ENCODE data around the gene KIF1C.
A peak's percentile ranks its signal among the peaks of the same experiment; 100 is the strongest.
"Not testable (repeated sequence)": the region's sequence is repeated elsewhere in the genome, so short reads cannot be mapped to it uniquely, and the experiment has no call there.

KIF1C gene

DNA sequence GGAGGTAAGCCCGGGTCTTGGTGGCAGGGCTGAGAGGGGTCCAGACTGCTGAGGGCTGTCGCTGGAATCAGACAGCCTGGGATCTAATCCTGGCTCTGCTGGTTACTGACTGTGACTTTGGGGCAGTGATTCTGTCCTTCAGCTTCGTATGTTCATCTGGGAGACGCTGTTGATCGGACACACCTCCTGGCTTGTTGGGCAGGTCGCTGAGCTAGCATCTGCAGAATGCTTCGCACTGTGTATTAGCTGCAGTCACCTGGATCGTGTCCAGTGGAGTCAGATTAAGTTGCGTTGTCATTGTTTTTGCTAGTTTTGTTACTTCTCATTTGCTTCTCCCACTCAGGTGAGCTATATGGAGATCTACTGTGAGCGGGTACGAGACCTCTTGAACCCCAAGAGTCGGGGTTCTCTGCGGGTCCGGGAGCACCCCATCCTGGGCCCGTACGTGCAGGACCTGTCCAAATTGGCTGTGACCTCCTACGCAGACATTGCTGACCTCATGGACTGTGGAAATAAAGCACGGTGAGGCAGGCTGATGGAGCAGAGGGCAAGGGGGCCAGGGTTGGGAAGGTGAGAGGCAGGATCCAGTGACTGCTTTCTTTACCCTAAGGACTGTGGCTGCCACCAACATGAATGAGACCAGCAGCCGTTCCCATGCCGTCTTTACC lies 4.5 kb downstream of the KIF1C start:
- DNase-seq: no peak

- no peak for DNase-seq
These were observed 5.6 kb downstream of the KIF1C start for GRCh38 chr17:5003214-5003867.

GRCh38 chr17:5011928-5012327 lies 14.2 kb downstream of the KIF1C start:
- no peak for DNase-seq

DNA sequence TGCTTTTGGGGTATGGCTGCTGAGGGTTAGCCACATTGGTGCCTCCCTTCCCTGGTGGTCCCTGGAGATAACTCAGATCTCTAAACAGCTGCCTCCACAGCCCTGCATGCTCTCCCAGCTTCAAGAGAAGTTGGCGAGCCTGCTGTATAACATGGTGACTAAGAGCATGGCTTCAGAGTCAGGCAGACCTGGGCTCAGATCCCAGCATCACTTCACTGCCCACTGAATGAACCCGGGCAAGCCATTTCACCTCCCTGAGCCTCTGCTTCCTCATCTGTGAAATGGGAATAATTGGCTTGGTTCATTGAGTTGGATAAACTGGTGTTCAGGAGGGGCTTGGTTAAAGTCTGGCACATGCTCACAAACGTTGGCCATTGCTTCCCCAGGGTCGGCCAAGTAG lies 16.6 kb downstream of the KIF1C start:
- no peak for DNase-seq

GRCh38 chr17:5019475-5019956 lies 21.8 kb downstream of the KIF1C start:
- peak; percentile 49 for DNase-seq

GRCh38 chr17:5020502-5021023 lies 22.8 kb downstream of the KIF1C start:
- DNase-seq: no peak

GRCh38 chr17:5022171-5022711 lies 24.5 kb downstream of the KIF1C start:
- no peak for DNase-seq

- no peak for DNase-seq
These were observed 25.9 kb downstream of the KIF1C start for GRCh38 chr17:5023588-5024147.

DNA sequence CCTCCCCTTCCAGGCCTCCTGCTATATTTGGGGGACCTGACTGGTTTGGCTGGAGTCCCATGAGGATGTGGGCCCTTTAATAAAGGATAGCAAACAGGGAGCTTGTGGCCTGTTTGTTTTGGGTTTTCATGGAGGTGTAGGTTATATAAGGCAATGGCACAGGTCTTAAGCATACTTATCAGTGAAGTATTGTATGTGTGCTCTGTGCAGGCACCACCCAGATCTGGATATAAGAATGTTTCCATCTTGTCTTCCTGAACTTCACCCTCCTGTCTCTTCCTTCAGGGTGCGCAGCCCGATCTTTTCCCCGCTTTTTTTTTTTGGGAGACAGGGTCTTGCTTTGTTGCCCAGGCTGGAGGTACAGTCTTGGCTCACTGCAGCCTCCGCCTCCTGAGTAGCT lies 26.9 kb downstream of the KIF1C start:
- DNase-seq: no peak

GRCh38 chr17:5027299-5027698 lies 29.5 kb downstream of the KIF1C start:
- no peak for DNase-seq

- no peak for DNase-seq
These were observed 30.2 kb downstream of the KIF1C start for GRCh38 chr17:5027916-5028315.

DNA sequence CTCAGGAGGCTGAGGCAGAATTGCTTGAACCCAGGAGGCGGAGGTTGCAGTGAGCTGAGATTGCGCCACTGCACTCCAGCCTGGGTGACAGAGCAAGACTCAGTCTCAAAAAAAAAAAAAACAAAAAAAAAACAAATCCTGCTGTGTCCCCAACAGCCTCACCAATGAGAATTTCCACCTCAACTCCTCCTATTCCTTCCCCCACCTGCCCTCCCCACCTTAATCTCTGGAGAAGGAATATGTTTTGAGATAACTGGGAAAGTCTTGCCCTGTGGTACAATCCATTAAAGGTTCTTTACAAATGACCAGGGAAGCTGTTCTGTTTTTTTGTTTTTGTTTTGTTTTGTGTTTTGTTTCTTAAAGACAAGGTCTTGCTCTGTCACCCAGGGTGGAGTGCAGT lies 32.4 kb downstream of the KIF1C start:
- DNase-seq: not testable (repeated sequence)

DNA sequence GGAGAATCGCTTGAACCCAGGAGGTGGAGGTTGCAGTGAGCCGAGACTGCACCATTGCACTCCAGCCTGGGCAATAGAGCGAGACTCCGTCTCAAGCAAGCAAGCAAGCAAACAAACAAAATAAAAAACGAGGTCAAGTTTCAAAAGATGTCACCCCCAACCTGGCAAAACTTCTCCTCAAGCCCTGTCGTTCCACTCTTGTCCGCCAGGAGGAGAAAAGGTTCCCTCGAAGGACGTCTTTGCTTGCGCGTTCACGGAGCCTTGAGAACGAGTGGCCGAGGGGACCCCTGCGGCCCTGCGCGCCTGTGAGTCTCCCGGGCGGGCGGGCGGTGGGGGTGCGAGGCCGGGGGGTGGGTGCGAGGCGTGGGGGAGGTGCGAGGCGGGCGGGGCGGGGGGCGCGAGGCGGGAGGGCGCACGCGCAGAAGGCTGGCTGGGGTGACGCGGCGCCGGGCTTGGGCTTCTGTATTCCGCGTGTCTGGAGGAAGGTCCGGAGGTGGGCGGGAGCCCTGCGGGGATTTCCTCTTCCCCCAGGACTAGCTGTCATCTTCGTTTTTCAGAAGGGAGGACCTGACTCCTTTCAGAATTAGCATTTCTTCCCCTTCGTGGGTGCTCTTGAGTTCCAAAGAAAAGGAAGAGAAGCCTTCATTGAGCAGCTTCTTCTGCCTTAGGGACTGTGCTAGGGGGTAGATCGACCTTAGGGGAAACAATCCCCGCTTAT lies 33.8 kb downstream of the KIF1C start:
- DNase-seq: peak; percentile 85

DNA sequence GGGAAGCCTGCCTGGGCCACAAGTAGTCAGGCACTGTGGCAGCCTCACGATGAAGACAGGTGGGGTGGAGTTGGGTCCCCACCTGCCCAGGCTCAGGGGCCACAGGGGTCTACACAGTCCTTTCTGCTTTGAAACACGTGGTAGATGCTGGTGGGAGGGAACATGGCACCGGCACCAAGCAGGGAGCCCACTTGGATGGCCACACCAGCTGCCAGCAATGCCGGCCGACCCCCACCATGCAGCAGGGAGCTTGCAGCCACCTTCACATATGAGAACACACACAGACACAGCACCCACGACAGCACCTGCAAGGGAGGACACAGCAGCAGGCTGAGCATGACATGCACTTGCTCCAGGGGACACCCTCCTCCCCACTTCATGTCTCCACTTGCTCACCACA lies 35.1 kb downstream of the KIF1C start:
- no peak for DNase-seq

- DNase-seq: no peak
These were observed 35.7 kb downstream of the KIF1C start for GRCh38 chr17:5033352-5034015.

DNA sequence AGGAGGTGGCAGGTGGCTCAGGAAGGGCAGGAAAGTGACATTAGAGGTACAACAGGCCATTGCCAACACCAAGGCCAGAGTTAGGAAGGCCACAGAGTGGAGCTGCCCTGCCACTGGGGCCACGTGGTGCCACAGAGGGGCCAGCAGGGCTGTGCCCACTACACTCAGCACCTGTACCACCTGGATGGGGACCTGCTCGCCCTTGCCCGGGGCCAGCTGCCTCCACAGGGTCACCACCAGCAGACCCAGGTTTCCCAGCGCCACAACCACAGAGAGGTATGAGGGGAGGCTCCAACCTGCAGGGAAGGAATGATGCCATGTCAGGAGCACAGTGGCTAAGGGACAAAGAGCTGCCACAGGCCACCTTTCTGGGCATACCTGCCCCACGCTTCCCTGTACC lies 36.3 kb downstream of the KIF1C start:
- no peak for DNase-seq

GRCh38 chr17:5034651-5035050 lies 36.9 kb downstream of the KIF1C start:
- DNase-seq: no peak

DNA sequence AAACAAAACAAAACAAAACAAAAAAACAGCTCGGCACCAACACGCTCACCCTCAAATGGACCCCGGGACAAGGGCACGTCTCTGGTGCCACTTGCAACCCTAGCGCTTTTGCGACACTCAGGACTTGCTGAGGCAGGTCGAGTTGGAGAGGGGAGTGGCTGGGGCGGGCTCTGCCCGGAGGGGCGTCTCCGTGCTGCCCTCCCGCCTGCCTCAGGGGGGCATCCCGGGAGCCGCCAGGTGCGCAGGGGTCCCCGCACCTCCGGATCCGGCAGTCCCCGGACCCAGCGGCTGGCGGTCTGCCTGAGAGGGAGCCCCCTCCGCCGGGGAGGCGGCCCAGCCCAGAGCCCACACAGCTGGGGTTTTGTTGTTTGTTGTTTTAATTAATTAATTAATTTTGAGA lies 37.6 kb downstream of the KIF1C start, which contains the start of gene SLC52A1:
Gene SLC52A1 (minus strand): TSS at position 112 of the 400 bp plus-strand sequence. CDS start 820 bp downstream, outside the sequence.
- no peak for DNase-seq

GRCh38 chr17:5042157-5043022 lies 44.6 kb downstream of the KIF1C start:
- no peak for DNase-seq

- no peak for DNase-seq
These were observed 45.8 kb downstream of the KIF1C start for GRCh38 chr17:5043524-5043923.

DNA sequence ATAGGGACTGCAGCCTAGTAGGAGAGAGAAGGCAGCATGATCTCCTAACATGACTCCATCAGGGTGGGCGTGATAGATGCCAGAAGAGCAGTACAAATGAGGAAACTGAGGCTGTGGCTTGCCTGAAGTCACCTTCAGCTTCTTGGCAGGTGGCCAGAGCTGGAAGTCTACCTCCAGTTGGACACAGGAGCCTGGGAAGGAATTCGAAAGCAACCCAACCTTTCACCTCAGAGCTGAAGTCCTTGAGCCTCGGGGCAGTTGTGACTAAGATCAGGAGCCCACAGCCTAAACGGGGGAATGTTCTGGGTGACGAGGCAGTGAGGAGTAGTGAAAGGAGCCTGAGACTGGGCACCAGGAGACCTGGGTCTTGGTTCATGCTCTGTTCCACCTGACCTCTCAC lies 46.9 kb downstream of the KIF1C start:
- no peak for DNase-seq

Measured in activated gamma-delta T cell treated with Interleukin-2 at 50 U/mL for 16 hours (primary cell).